IPS DF 6.9 (cell line): ENCODE data around the gene ACO2.

Experiments
- DNase-seq: peaks from one replicate; pipeline ENCODE4 v3.0.0-alpha.2; 2013; ENCODE audit warnings: low read depth, low spot score
- H3K27ac ChIP-seq: one replicate; pipeline ENCODE4 v1.5.1; 2013; ENCODE audit warnings: low read length, control low read depth
- H3K27me3 ChIP-seq: 2 replicates; pipeline ENCODE4 v1.6.1; 2013; ENCODE audit warnings: mild to moderate bottlenecking, low read length; ENCODE audit not compliant: control insufficient read depth, insufficient read depth
- H3K36me3 ChIP-seq: 2 replicates; pipeline ENCODE4 v1.6.1; 2013; ENCODE audit warnings: low read length; ENCODE audit not compliant: control insufficient read depth, insufficient read depth
- H3K4me1 ChIP-seq: 2 replicates; pipeline ENCODE4 v1.6.1; 2013; ENCODE audit warnings: low read length; ENCODE audit not compliant: control insufficient read depth, insufficient read depth
- H3K4me3 ChIP-seq: 2 replicates; pipeline ENCODE4 v1.5.1; 2013; ENCODE audit warnings: mild to moderate bottlenecking, low read length
- H3K9me3 ChIP-seq: 2 replicates; pipeline ENCODE4 v1.6.1; 2013; ENCODE audit warnings: low read length, inconsistent platforms; ENCODE audit not compliant: control insufficient read depth, insufficient read depth
- WGBS: extraction: QIAGEN DNeasy Blood & Tissue Kit; methylation state at CpG from one replicate; pipeline ENCODE4 v1.1.7; 2013; ENCODE audit warnings: mixed read lengths, missing lambda C conversion rate; ENCODE audit not compliant: insufficient read length, insufficient coverage; 5-methylcytosine and 5-hydroxymethylcytosine counted together

The ACO2 gene

DNA sequence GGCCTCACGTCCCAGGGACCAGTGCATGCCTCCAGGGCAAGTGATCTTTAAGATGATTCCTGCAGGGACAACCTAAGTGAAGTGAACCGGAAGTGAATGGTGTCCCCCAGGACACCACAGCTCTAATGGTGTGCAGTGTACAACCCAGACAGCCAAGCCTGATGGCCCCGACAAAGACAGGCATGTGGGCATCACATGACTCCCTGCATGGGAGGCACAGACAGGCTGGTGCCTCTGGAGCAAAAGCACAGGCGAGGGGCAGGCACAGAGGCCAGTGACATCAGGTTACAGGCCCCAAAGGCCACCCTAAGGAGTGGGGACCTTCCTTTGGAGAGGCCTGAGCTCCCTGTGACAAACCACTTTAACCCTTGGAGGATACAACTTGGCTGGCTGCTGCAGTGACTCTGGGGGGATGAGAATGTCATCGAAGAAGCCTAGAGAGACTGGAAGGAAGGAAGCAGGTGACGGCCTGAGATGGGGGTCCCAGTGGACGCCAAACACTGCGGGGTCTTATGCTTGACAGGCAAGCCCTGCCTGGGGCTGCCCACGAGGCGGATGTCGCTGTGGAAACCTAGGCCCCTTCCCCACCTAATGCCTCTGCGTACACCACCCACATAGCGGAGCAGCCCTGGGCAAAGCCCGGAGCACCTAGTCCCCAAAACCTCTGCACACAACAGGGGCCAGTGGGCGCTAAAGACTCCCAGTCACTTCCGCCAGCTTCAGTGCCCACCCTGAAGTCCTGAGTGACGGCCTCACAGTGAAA is 63.0 kb downstream of the ACO2 start:
- no CpG with 5 or more reads among the region's 17 CpGs for WGBS
- Histone ChIP-seq H3K27me3 (no peaks in the 10 kb centered on the region), H3K27ac (no peak overlapping the region), H3K9me3 (no peaks in the 10 kb centered on the region), H3K36me3 (peaks cover 40% of the 10 kb centered on the region), H3K4me3 (no peak overlapping the region), H3K4me1 (peaks cover 2% of the 10 kb centered on the region; the same call in 1 of the 2 replicates)
- DNase-seq = no peak

GRCh38 chr22:41532908-41533825 is 64.2 kb downstream of the ACO2 start:
- Histone ChIP-seq H3K9me3 (no peaks in the 10 kb centered on the region), H3K4me3 (no peak overlapping the region), H3K4me1 (peaks cover 4% of the 10 kb centered on the region), H3K27ac (no peak overlapping the region), H3K27me3 (no peaks in the 10 kb centered on the region), H3K36me3 (peaks cover 31% of the 10 kb centered on the region)
- no CpG with 5 or more reads among the region's 19 CpGs for WGBS
- DNase-seq = no peak

- Histone ChIP-seq H3K36me3 (peaks cover 22% of the 10 kb centered on the region), H3K9me3 (no peaks in the 10 kb centered on the region)
- no CpG with 5 or more reads among the region's 8 CpGs for WGBS
These were observed 65.3 kb downstream of the ACO2 start for GRCh38 chr22:41534219-41534618.

DNA sequence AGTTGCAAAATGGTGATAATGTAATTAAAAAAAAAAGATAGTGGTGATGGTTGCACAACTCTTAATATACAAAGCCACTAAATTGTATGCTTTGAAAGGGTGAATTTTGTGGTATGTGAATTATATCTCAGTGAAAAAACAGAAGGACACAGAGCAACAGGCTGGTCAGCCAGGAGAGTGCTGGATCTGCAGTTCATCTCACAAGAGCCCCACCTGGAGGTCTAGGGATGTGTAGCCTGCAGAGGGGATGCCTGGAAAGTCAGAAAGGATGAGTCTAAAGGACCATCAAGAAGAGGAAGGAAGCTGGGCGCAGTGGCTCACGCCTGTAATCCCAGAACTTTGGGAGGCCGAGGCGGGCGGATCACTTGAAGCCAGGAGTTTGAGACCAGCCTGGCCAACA is 66.3 kb downstream of the ACO2 start:
- Histone ChIP-seq H3K9me3 (no peaks in the 10 kb centered on the region), H3K36me3 (peaks cover 20% of the 10 kb centered on the region), H3K4me3 (no peak overlapping the region), H3K4me1 (peaks cover 4% of the 10 kb centered on the region), H3K27me3 (no peaks in the 10 kb centered on the region), H3K27ac (no peak overlapping the region)
- no peak for DNase-seq
- WGBS = no CpG with 5 or more reads among the region's 5 CpGs

More at GRCh38 chr22:41534219-41534618, 65.3 kb downstream of the ACO2 start:
- peaks cover 4% of the 10 kb centered on the region for H3K4me1 ChIP-seq
- H3K27me3 ChIP-seq = no peaks in the 10 kb centered on the region
- no peak overlapping the region for H3K27ac ChIP-seq
- H3K4me3 ChIP-seq = no peak overlapping the region
- DNase-seq = no peak

- Histone ChIP-seq H3K9me3 (no peaks in the 10 kb centered on the region), H3K27me3 (no peaks in the 10 kb centered on the region), H3K4me3 (no peak overlapping the region), H3K27ac (no peak overlapping the region), H3K36me3 (0 out of 2 replicates have a peak, but pooled peaks cover 8% of the 10 kb centered on the region), H3K4me1 (peaks cover 5% of the 10 kb centered on the region)
- WGBS = no CpG with 5 or more reads among the region's 3 CpGs
- DNase-seq = no peak
These were observed 68.3 kb downstream of the ACO2 start for GRCh38 chr22:41537203-41537602.

- Histone ChIP-seq H3K27ac (no peak overlapping the region), H3K4me3 (no peak overlapping the region), H3K4me1 (peaks cover 3% of the 10 kb centered on the region), H3K36me3 (0 out of 2 replicates have a peak, but pooled peaks cover 3% of the 10 kb centered on the region), H3K9me3 (no peaks in the 10 kb centered on the region), H3K27me3 (no peaks in the 10 kb centered on the region)
- DNase-seq = no peak
- no CpG with 5 or more reads among the region's 8 CpGs for WGBS
These were observed 69.7 kb downstream of the ACO2 start for GRCh38 chr22:41538583-41538982.

DNA sequence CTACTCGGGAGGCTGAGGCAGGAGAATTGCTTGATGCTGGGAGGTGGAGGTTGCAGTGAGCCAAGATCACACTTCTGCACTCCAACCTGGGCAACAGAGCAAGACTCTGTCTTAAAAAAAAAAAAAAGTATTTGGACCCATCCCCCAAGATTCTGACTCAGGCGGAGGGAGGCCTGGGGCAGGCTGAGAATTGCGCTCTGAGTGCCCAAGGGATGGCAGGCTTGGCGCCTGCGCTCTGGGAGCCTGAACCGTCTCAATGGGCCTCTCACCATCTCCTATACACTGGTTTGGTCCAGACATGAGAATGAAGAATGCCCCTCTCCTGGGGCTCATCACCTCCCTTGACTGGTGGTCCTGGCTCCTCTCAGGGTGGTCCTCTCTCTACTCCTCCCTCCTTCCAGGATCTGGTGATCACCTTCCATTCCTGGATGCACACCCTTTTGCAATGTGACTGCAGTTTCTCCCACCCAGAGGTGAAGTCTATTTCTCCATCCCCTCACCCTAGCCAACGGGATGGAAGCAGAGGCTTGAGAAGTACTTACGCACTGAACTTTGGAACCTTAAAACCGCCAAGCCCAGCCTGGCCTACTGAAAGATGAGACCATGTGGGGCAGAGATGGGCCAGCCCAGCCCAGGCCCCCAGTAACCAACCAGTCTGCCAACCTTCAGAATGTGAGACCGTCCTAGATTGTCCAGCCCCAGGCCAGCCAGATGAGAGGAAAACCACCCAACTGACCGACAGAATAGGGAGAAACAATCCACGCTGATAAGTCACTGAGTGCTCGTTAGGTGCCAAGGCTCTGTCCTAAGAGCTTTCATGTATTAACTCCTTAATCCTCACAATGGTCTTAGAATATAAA is 70.5 kb downstream of the ACO2 start:
- WGBS = no CpG with 5 or more reads among the region's 13 CpGs
- DNase-seq = no peak
- H3K27me3 ChIP-seq = no peaks in the 10 kb centered on the region
- H3K4me3 ChIP-seq = no peak overlapping the region
- peaks cover 3% of the 10 kb centered on the region for H3K4me1 ChIP-seq
- no peaks in the 10 kb centered on the region for H3K9me3 ChIP-seq
- 0 out of 2 replicates have a peak, but pooled peaks cover 3% of the 10 kb centered on the region for H3K36me3 ChIP-seq
- H3K27ac ChIP-seq = no peak overlapping the region

GRCh38 chr22:41540006-41540315 is 71.0 kb downstream of the ACO2 start:
- no peaks in the 10 kb centered on the region for H3K9me3 ChIP-seq
- no peak overlapping the region for H3K4me3 ChIP-seq
- no CpG with 5 or more reads among the region's 3 CpGs for WGBS
- H3K36me3 ChIP-seq = 0 out of 2 replicates have a peak, but pooled peaks cover 3% of the 10 kb centered on the region
- peaks cover 3% of the 10 kb centered on the region for H3K4me1 ChIP-seq
- no peaks in the 10 kb centered on the region for H3K27me3 ChIP-seq
- H3K27ac ChIP-seq = no peak overlapping the region
- no peak for DNase-seq

DNA sequence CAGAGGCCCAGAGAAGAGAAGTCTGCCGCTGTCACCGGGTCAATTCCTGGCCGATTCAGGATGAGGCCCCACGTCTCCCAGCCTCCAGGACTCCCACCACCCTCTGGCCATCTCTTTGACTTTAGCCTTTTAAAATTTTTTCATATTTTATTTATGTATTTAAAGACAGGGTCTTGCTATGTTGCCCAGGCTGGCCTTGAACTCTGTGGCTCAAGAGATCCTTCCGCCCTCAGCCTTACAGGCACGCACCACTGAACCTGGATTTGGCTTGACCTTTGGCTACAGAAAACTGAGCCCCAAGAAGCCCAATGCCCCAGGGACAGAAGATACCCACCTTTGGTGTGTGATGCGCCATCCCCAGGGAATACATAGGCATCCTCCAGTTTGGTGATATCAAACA is 71.4 kb downstream of the ACO2 start:
- H3K4me3 ChIP-seq = no peak overlapping the region
- no peak overlapping the region for H3K27ac ChIP-seq
- no peaks in the 10 kb centered on the region for H3K9me3 ChIP-seq
- H3K36me3 ChIP-seq = 0 out of 2 replicates have a peak, but pooled peaks cover 3% of the 10 kb centered on the region
- WGBS = no CpG with 5 or more reads among the region's 7 CpGs
- H3K27me3 ChIP-seq = no peaks in the 10 kb centered on the region
- DNase-seq = no peak
- H3K4me1 ChIP-seq = peaks cover 3% of the 10 kb centered on the region

- H3K4me1 ChIP-seq = peaks cover 3% of the 10 kb centered on the region
- H3K9me3 ChIP-seq = no peaks in the 10 kb centered on the region
- no CpG with 5 or more reads among the region's 3 CpGs for WGBS
- H3K36me3 ChIP-seq = 0 out of 2 replicates have a peak, but pooled peaks cover 3% of the 10 kb centered on the region
- H3K27ac ChIP-seq = no peak overlapping the region
- H3K4me3 ChIP-seq = no peak overlapping the region
- DNase-seq = no peak
- no peaks in the 10 kb centered on the region for H3K27me3 ChIP-seq
These were observed 72.6 kb downstream of the ACO2 start for GRCh38 chr22:41541484-41541883.
